ENCODE data around the gene HORMAD2.
A peak's percentile ranks its signal among the peaks of the same experiment; 100 is the strongest.

The HORMAD2 gene

DNA sequence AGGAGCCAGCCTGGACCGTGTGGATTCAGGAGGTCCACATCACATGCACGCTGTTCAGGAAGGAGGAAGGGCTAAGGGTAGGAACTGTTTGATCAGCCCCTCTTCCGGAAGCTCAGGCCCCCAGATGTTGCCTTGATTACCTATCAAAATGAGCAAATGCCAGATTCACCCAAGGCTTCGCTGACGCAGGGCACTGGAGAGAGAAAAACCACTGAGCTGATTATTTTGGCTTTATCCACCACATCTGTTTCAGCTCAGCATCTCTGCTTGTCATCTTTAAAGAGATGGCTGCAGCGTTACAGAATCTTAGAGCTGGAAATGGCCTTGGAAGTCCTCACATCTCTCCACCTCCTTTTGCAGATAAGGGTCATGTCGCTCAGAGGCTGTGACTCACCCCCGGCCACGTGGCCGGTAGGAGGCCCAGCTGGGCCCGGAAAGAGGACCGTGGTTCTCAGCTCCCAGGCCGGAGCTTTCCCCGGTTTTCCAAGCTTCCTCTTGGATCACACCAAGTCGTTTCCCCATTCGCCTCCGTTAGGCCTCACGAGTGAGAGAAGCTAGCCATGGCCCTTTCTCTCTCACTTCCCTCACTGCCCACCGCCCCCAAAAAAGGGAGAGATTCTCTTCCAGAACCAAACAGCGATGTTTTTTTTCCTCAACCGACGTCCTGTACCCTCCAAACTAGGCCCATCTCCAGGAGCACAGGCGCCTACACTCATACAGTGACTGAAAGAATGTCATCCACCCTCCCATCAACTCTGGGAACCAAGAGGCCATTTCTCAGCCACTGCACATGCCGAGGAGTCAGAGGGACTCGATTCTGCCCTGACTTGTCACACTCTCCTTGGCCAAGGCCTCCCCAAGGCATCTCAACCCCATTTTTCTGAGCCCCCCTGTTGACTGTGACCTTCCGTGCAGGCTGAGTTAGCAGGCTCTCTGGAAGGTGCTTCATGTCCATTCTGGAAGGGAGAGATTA lies 128.7 kb downstream of the HORMAD2 start:
- Histone ChIP-seq H3K9me3 (ENCODE audit: control insufficient read depth, insufficient read depth, low read depth, low read length) (no peaks in the 10 kb centered on the region), H3K36me3 (ENCODE audit: control insufficient read depth in 2 of 2, insufficient read depth in 1 of 2, low read length in 2 of 2) (no peaks in the 10 kb centered on the region), H3K4me3 (ENCODE audit: low read depth, low read length) (no peak overlapping the region), H3K4me1 (ENCODE audit: control insufficient read depth, insufficient read depth, low read length) (no peaks in the 10 kb centered on the region), H3K27ac (ENCODE audit: extremely low read depth, low read depth, low read length) (no peak overlapping the region)
- TF ChIP-seq, protein P1, sequence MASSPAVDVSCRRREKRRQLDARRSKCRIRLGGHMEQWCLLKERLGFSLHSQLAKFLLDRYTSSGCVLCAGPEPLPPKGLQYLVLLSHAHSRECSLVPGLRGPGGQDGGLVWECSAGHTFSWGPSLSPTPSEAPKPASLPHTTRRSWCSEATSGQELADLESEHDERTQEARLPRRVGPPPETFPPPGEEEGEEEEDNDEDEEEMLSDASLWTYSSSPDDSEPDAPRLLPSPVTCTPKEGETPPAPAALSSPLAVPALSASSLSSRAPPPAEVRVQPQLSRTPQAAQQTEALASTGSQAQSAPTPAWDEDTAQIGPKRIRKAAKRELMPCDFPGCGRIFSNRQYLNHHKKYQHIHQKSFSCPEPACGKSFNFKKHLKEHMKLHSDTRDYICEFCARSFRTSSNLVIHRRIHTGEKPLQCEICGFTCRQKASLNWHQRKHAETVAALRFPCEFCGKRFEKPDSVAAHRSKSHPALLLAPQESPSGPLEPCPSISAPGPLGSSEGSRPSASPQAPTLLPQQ (tag by site-specific recombination; IDR thresholded peaks at IDR 0.05), result peak; percentile 42; the same call in 1 of the 2 replicates
- TF ChIP-seq BCL11B (tag by site-specific recombination; IDR thresholded peaks at IDR 0.05; ENCODE audit: low read depth) (no peak), SETDB1 (IDR thresholded peaks at IDR 0.05; ENCODE audit: insufficient read length, low read length) (peak; percentile 25), ZFHX2 (tag by site-specific recombination; conservative IDR thresholded peaks at IDR 0.05) (0 out of 2 replicates have a peak, but pooled peaks have one; percentile 7)
- TF ChIP-seq, protein P2, sequence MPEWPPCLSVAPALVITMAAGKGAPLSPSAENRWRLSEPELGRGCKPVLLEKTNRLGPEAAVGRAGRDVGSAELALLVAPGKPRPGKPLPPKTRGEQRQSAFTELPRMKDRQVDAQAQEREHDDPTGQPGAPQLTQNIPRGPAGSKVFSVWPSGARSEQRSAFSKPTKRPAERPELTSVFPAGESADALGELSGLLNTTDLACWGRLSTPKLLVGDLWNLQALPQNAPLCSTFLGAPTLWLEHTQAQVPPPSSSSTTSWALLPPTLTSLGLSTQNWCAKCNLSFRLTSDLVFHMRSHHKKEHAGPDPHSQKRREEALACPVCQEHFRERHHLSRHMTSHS (tag by site-specific recombination; IDR thresholded peaks at IDR 0.05), result no peak
- POLR2A ChIA-PET, result interaction anchor here (0.8 to 1.1 kb wide), 2 partner anchors 14 to 88 kb away, joined by 3 read pairs; no protein-coding TSS in a partner anchor
- CTCF ChIA-PET, result interaction anchor here (0.6 to 1.2 kb wide), 7 partner anchors 18 to 101 kb away, joined by 3 to 7 read pairs (median 4); no protein-coding TSS in a partner anchor

DNA sequence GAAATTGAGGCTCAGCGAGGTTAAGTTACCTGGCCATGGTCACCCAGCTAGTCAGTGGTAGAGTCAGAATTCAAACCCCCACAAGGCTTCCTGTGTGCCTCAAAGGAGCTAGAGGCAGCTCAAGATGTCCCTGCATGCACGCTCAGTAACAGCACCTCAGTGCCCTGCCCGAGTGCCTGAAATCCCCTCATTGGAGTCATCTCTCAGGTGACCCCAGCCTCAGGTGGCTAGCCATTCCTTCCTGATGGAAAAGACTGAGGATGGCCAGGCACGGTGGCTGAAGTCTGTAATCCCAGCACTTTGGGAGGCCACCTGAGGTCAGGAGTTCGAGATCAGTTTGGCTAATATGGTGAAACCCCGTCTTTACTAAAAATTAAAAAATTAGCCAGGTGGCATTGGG lies 129.4 kb downstream of the HORMAD2 start:
- no peaks in the 10 kb centered on the region for H3K4me1 ChIP-seq (ENCODE audit: control insufficient read depth, insufficient read depth, low read length)
- ChIA-PET POLR2A (interaction anchor here (1.1 kb wide), 1 partner anchor 89 kb away, joined by 3 read pairs; no protein-coding TSS in a partner anchor), CTCF (interaction anchor here (0.7 to 1.2 kb wide), 5 partner anchors 14 to 102 kb away, joined by 3 to 6 read pairs (median 4); no protein-coding TSS in a partner anchor)
- H3K9me3 ChIP-seq (ENCODE audit: control insufficient read depth, insufficient read depth, low read depth, low read length), result no peaks in the 10 kb centered on the region
- H3K27ac ChIP-seq (ENCODE audit: extremely low read depth, low read depth, low read length), result no peak overlapping the region
- TF ChIP-seq ZBTB7A (tag by site-specific recombination; IDR thresholded peaks at IDR 0.05; ENCODE audit: low read depth) (no peak), ZNF747 (tag by site-specific recombination; IDR thresholded peaks at IDR 0.05) (no peak)
- TF ChIP-seq, protein P3, sequence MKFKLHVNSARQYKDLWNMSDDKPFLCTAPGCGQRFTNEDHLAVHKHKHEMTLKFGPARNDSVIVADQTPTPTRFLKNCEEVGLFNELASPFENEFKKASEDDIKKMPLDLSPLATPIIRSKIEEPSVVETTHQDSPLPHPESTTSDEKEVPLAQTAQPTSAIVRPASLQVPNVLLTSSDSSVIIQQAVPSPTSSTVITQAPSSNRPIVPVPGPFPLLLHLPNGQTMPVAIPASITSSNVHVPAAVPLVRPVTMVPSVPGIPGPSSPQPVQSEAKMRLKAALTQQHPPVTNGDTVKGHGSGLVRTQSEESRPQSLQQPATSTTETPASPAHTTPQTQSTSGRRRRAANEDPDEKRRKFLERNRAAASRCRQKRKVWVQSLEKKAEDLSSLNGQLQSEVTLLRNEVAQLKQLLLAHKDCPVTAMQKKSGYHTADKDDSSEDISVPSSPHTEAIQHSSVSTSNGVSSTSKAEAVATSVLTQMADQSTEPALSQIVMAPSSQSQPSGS (tag by site-specific recombination; IDR thresholded peaks at IDR 0.05; ENCODE audit: low read depth), result no peak
- TF ChIP-seq, protein P4, sequence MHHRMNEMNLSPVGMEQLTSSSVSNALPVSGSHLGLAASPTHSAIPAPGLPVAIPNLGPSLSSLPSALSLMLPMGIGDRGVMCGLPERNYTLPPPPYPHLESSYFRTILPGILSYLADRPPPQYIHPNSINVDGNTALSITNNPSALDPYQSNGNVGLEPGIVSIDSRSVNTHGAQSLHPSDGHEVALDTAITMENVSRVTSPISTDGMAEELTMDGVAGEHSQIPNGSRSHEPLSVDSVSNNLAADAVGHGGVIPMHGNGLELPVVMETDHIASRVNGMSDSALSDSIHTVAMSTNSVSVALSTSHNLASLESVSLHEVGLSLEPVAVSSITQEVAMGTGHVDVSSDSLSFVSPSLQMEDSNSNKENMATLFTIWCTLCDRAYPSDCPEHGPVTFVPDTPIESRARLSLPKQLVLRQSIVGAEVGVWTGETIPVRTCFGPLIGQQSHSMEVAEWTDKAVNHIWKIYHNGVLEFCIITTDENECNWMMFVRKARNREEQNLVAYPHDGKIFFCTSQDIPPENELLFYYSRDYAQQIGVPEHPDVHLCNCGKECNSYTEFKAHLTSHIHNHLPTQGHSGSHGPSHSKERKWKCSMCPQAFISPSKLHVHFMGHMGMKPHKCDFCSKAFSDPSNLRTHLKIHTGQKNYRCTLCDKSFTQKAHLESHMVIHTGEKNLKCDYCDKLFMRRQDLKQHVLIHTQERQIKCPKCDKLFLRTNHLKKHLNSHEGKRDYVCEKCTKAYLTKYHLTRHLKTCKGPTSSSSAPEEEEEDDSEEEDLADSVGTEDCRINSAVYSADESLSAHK (tag by site-specific recombination; IDR thresholded peaks at IDR 0.05), result no peak
- no peak overlapping the region for H3K4me3 ChIP-seq (ENCODE audit: low read depth, low read length)
- H3K36me3 ChIP-seq (ENCODE audit: control insufficient read depth in 2 of 2, insufficient read depth in 1 of 2, low read length in 2 of 2), result no peaks in the 10 kb centered on the region

DNA sequence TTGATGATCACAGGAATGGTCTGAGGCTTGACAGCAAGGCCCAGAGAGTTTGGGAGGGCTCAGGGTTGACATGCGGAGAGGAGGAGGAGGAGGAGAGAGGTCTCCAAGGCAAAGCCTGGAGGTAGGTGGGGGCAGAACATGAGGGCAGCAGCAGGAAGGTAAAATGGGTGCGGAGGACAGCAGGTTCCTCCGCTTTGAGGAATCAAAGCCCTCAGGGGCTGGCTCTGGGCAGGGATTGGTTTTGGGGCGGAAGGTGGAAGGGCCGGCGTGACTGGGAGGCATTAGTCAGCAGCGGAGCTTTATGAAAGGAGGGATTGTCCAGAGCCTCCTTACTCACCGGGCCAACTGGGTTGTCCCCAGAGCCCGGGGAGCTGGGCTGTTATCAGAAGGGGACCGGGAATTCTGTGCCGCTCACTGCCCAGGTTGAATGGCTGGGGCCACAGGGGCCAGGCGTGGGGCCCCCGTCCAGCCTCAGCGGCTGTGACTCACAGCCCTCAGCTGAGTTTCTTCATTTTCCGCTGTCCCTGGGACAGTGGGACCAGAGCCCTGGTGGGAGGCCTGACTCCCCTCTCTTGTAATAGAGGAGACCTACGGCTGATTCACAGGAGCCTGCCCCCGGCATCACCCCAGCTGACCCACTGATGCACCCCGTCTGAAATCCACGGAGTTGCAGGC lies 130.1 kb downstream of the HORMAD2 start:
- Histone ChIP-seq H3K9me3 (ENCODE audit: control insufficient read depth, insufficient read depth, low read depth, low read length) (no peaks in the 10 kb centered on the region), H3K4me3 (ENCODE audit: low read depth, low read length) (no peak overlapping the region), H3K27ac (ENCODE audit: extremely low read depth, low read depth, low read length) (no peak overlapping the region), H3K4me1 (ENCODE audit: control insufficient read depth, insufficient read depth, low read length) (no peaks in the 10 kb centered on the region), H3K36me3 (ENCODE audit: control insufficient read depth in 2 of 2, insufficient read depth in 1 of 2, low read length in 2 of 2) (no peaks in the 10 kb centered on the region)
- CTCF ChIA-PET, result interaction anchor here (0.7 to 1.6 kb wide), 3 partner anchors 13 to 102 kb away, joined by 3 to 4 read pairs (median 3); no protein-coding TSS in a partner anchor
- TF ChIP-seq ZNF791 (tag by site-specific recombination; IDR thresholded peaks at IDR 0.05) (no peak), ZNF341 (tag by site-specific recombination; IDR thresholded peaks at IDR 0.05; ENCODE audit: low read depth) (0 out of 2 replicates have a peak, but pooled peaks have one; percentile 32), ZBTB20 (tag by site-specific recombination; IDR thresholded peaks at IDR 0.05) (no peak)
- POLR2A ChIA-PET, result no interaction called here
